Neural cell (in vitro differentiated cells): Measurements from ENCODE around the gene RAD9A. TPM values are rescaled to one million over a fixed set of nuclear protein-coding genes. Genes with fewer than 3 reads are reported as not detected.

Experiments used
- H2AFZ ChIP-seq: fragments of 200-600, 300-800 bp; sonication (generic), shearing (Covaris generic); 2 replicates; pipeline ENCODE4 v1.6.0; 2014; ENCODE audit warnings: low read depth, mild to moderate bottlenecking, antibody characterized with exemption, low read length, moderate library complexity
- H3F3A ChIP-seq: fragments of 200-600 bp; shearing (Covaris generic); 2 replicates; pipeline ENCODE4 v1.6.1; 2016; ENCODE audit warnings: mild to moderate bottlenecking, moderate library complexity, mixed read lengths, antibody characterized with exemption, low read length; ENCODE audit not compliant: insufficient read depth, poor library complexity, severe bottlenecking
- H3K27ac ChIP-seq: fragments of 200-600, 300-800 bp; sonication (generic), shearing (Covaris generic); 2 replicates; pipeline ENCODE4 v1.5.1; 2014; ENCODE audit warnings: mild to moderate bottlenecking, low read length, moderate library complexity
- H3K27me3 ChIP-seq: fragments of 300-800, 200-600 bp; sonication (generic), shearing (Covaris generic); 2 replicates; pipeline ENCODE4 v1.6.0; 2014; ENCODE audit warnings: mild to moderate bottlenecking, low read depth, low read length, moderate library complexity; ENCODE audit not compliant: insufficient read depth
- H3K36me3 ChIP-seq: fragments of 300-800, 200-600 bp; sonication (generic), shearing (Covaris generic); 2 replicates; pipeline ENCODE4 v1.5.1; 2014; ENCODE audit warnings: mild to moderate bottlenecking, antibody characterized with exemption, low read length, moderate library complexity; ENCODE audit not compliant: insufficient read depth
- H3K4me2 ChIP-seq: fragments of 300-800, 200-600 bp; sonication (generic), shearing (Covaris generic); 2 replicates; pipeline ENCODE4 v1.6.0; 2014; ENCODE audit warnings: mild to moderate bottlenecking, low read length
- H3K4me3 ChIP-seq: fragments of 300-800, 200-600 bp; sonication (generic), shearing (Covaris generic); 2 replicates; pipeline ENCODE4 v1.5.1; 2014; ENCODE audit warnings: mild to moderate bottlenecking, low read length, moderate library complexity
- H3K79me2 ChIP-seq: fragments of 200-600 bp; shearing (Covaris generic); replicated peaks from 2 replicates; pipeline ENCODE4 v1.6.0; 2014; ENCODE audit warnings: mild to moderate bottlenecking, low read length, moderate library complexity; ENCODE audit not compliant: insufficient read depth
- H3K9ac ChIP-seq: fragments of 300-800, 200-600 bp; sonication (generic), shearing (Covaris generic); 2 replicates; pipeline ENCODE4 v1.6.1; 2016; ENCODE audit warnings: mild to moderate bottlenecking, low read length, mixed read lengths
- H3K9me2 ChIP-seq: fragments of 200-600 bp; shearing (Covaris generic); 2 replicates; pipeline ENCODE4 v1.6.1; 2016; ENCODE audit warnings: mild to moderate bottlenecking, low read length, mixed read lengths; ENCODE audit not compliant: insufficient read depth
- H3K9me3 ChIP-seq: fragments of 200-600, 300-800 bp; sonication (generic), shearing (Covaris generic); 2 replicates; pipeline ENCODE4 v1.6.1; 2016; ENCODE audit warnings: mild to moderate bottlenecking, mixed run types, low read length, moderate library complexity, mixed read lengths
- H4K20me1 ChIP-seq: fragments of 200-600 bp; shearing (Covaris generic); 2 replicates; pipeline ENCODE4 v1.6.1; 2016; ENCODE audit warnings: mild to moderate bottlenecking, mixed run types; ENCODE audit not compliant: insufficient read depth
- EP300 ChIP-seq: fragments of 450-650 bp; conservative IDR thresholded peaks from 2 replicates; pipeline ENCODE4 v1.6.1; 2014; ENCODE audit warnings: antibody characterized with exemption, mild to moderate bottlenecking, moderate library complexity; ENCODE audit not compliant: poor library complexity, severe bottlenecking
- MXI1 ChIP-seq: fragments of 450-650 bp; conservative IDR thresholded peaks from 2 replicates; pipeline ENCODE4 v1.6.1; 2014; ENCODE audit warnings: antibody characterized with exemption, mild to moderate bottlenecking; ENCODE audit not compliant: poor library complexity, severe bottlenecking
- POLR2AphosphoS5 ChIP-seq: IDR thresholded peaks from 2 replicates; pipeline ENCODE4 v1.6.1; 2012
- RAD21 ChIP-seq: fragments of 450-650 bp; conservative IDR thresholded peaks from 2 replicates; pipeline ENCODE4 v1.6.1; 2014; ENCODE audit warnings: antibody characterized with exemption, mild to moderate bottlenecking, moderate library complexity
- SMC3 ChIP-seq: fragments of 450-650 bp; conservative IDR thresholded peaks from 2 replicates; pipeline ENCODE4 v1.6.1; 2014; ENCODE audit warnings: antibody characterized with exemption, mild to moderate bottlenecking, moderate library complexity; ENCODE audit not compliant: poor library complexity
- TAF1 ChIP-seq: IDR thresholded peaks from 2 replicates; pipeline ENCODE4 v1.6.1; 2012; ENCODE audit warnings: low read depth
- polyA plus RNA-seq: library from polyadenylated mRNA; depleted of rRNA; stranded (reverse); fragments of >200 nt; gene quantifications from 2 replicates; pipeline ENCODE4 v1.2.3, GENCODE V29; 2014
- TF ChIP-seq, protein P1 (sequence below): fragments of 450-650 bp; IDR thresholded peaks from 2 replicates; pipeline ENCODE4 v1.5.1; 2014; ENCODE audit warnings: antibody characterized with exemption, mild to moderate bottlenecking, moderate library complexity; ENCODE audit not compliant: poor library complexity, severe bottlenecking
- TF ChIP-seq, protein P2 (sequence below): IDR thresholded peaks from 2 replicates; pipeline ENCODE4 v1.6.1; 2012; ENCODE audit warnings: borderline replicate concordance

The RAD9A gene
- polyA plus RNA-seq, 1 donor from 2014 or later = 59.6 TPM

DNA sequence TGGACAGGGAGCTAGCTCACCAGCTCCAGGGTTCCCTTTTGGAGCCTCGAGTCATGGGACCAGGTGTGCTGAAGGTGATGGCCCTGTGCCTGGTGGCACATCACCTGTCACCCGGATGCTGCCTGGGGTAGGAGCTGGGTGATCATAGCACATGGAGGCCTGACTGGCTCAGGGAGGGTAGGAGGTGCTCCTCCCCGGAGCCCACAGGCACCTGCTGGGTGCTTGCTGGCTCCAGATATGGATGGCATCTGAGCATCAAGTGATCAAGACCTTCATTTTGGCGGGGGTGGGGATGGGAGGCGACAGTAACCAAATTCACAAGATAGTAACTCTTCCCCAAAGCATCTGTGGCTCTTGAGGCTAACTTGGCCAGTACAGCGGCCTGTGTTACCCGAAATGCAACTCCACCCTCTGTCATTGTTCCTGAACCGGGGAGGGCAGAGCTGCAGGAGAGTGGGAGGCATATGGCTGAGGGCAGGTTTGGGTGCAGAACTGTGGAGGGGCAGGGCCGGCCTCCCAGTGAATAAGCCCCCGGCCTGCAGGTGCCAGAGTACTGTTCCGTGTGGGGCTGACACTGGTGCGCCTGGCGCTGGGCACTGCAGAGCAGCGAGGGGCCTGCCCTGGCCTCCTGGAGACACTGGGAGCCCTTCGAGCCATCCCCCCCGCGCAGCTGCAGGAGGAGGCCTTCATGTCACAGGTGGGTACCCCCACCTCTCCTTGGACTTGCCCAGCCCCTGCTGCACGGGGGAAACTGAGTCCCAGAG, 16.8 kb downstream of the RAD9A start:
- Histone ChIP-seq H3K27me3 (no peaks in the 10 kb centered on the region), H3K36me3 (no peaks in the 10 kb centered on the region), H3K4me3 (no peak overlapping the region), H3F3A (no peaks in the 10 kb centered on the region), H3K9me2 (no peaks in the 10 kb centered on the region), H3K79me2 (no peaks in the 10 kb centered on the region), H3K4me2 (no peak overlapping the region), H3K9me3 (no peaks in the 10 kb centered on the region), H3K27ac (no peak overlapping the region), H2AFZ (no peak overlapping the region), H4K20me1 (no peaks in the 10 kb centered on the region), H3K9ac (no peak overlapping the region)
- TF ChIP-seq EP300 (no peak), TAF1 (no peak), POLR2AphosphoS5 (no peak), SMC3 (no peak)

DNA sequence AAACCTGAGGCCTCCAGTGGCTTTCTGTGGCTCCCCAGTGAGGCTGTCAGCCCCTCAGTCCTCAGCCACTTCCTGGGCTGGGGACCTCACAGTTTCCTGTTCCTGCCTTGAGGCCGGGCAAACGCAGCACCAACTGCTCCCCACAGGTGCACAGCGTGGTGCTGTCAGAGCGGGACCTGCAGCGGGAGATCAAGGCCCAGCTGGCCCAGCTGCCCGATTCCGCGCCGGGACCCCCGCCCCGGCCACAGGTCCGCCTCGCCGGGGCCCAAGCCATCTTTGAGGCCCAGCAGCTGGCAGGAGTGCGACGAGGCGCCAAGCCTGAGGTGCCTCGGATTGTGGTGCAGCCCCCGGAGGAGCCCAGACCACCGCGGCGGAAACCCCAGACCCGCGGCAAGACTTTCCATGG, 17.5 kb downstream of the RAD9A start:
- Histone ChIP-seq H3K4me2 (no peak overlapping the region), H2AFZ (no peak overlapping the region), H3K79me2 (no peaks in the 10 kb centered on the region), H3K9ac (no peak overlapping the region), H3K9me2 (no peaks in the 10 kb centered on the region), H3K27me3 (no peaks in the 10 kb centered on the region), H3K27ac (no peak overlapping the region), H3K4me3 (no peak overlapping the region), H3K9me3 (no peaks in the 10 kb centered on the region), H4K20me1 (no peaks in the 10 kb centered on the region), H3F3A (no peaks in the 10 kb centered on the region), H3K36me3 (no peaks in the 10 kb centered on the region)
- TF ChIP-seq POLR2AphosphoS5 (no peak), MXI1 (no peak), TAF1 (no peak), EP300 (no peak), RAD21 (no peak)
- TF ChIP-seq, protein P1, sequence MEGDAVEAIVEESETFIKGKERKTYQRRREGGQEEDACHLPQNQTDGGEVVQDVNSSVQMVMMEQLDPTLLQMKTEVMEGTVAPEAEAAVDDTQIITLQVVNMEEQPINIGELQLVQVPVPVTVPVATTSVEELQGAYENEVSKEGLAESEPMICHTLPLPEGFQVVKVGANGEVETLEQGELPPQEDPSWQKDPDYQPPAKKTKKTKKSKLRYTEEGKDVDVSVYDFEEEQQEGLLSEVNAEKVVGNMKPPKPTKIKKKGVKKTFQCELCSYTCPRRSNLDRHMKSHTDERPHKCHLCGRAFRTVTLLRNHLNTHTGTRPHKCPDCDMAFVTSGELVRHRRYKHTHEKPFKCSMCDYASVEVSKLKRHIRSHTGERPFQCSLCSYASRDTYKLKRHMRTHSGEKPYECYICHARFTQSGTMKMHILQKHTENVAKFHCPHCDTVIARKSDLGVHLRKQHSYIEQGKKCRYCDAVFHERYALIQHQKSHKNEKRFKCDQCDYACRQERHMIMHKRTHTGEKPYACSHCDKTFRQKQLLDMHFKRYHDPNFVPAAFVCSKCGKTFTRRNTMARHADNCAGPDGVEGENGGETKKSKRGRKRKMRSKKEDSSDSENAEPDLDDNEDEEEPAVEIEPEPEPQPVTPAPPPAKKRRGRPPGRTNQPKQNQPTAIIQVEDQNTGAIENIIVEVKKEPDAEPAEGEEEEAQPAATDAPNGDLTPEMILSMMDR = no peak
- TF ChIP-seq, protein P2, sequence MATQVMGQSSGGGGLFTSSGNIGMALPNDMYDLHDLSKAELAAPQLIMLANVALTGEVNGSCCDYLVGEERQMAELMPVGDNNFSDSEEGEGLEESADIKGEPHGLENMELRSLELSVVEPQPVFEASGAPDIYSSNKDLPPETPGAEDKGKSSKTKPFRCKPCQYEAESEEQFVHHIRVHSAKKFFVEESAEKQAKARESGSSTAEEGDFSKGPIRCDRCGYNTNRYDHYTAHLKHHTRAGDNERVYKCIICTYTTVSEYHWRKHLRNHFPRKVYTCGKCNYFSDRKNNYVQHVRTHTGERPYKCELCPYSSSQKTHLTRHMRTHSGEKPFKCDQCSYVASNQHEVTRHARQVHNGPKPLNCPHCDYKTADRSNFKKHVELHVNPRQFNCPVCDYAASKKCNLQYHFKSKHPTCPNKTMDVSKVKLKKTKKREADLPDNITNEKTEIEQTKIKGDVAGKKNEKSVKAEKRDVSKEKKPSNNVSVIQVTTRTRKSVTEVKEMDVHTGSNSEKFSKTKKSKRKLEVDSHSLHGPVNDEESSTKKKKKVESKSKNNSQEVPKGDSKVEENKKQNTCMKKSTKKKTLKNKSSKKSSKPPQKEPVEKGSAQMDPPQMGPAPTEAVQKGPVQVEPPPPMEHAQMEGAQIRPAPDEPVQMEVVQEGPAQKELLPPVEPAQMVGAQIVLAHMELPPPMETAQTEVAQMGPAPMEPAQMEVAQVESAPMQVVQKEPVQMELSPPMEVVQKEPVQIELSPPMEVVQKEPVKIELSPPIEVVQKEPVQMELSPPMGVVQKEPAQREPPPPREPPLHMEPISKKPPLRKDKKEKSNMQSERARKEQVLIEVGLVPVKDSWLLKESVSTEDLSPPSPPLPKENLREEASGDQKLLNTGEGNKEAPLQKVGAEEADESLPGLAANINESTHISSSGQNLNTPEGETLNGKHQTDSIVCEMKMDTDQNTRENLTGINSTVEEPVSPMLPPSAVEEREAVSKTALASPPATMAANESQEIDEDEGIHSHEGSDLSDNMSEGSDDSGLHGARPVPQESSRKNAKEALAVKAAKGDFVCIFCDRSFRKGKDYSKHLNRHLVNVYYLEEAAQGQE = no peak
